Activated CD8-positive, alpha-beta memory T cell treated with anti-CD3 and anti-CD28 coated beads, Interleukin-2, amount 50 U/mL, for 48 hours (primary cell): ENCODE data around the gene ZNF689.
"Not testable (repeated sequence)": the region's sequence is repeated elsewhere in the genome, so short reads cannot be mapped to it uniquely, and the experiment has no call there.

Source experiments
- DNase-seq: peaks from one replicate; pipeline ENCODE4 v3.0.0-alpha.2; 2020

Gene ZNF689

DNA sequence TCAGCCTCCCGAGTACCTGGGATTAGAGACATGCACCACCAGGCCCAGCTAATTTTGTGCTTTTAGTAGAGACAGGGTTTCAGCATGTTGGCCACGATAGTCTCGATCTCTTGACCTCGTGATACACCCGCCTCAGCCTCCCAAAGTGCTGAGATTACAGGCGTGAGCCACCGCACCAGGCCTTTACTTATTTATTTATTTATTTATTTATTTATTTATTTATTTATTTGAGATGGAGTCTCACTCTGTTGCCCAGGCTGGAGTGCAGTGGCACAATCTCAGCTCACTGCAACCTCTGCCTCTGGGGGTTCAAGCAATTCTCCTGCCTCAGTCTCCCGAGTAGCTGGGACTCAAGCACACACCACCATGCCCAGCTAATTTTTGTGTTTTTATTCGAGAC is 19.3 kb downstream of the ZNF689 start:
- DNase-seq, result not testable (repeated sequence)

- not testable (repeated sequence) for DNase-seq
Observed at GRCh38 chr16:30589582-30589981, 20.6 kb downstream of the ZNF689 start.

GRCh38 chr16:30588651-30589050 is 21.5 kb downstream of the ZNF689 start:
- DNase-seq, result no peak

DNA sequence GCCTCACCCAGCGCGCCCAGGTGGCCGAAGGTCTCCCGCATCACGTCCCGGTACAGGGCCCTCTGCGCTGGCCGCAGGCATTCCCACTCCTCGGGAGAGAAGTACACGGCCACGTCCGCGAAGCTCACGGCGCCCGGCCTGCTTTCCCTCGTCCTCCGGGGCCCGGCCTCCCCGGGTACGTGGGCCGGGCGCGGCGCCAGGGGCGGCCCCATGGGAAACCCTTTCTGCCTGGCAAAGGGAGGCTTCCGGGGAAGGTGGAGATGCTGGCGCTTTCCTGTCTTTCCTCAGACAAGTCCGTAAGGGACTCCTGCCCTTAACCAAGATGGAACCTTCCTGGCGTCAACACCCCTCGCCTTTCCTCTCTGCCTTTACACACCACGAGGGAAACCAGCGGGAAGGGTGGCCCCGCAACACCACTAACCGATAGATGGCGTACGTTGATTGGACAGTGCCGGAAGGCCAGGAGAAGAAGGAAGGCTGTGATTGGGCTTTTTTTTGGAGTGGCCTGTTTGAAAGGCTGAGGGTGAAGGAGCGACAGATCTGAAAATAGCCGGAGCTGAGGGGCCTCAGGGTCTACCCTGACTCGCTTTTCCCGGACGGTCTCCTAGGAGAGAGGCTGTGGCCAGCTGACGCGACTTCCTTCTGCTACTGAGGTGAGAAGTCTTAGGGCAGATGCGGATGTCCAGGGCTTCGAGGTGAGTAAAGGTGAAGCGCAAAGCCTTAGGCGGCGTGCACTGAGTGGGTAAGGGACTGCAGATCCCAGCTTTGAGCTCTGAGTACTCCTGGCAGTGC is 24.6 kb downstream of the ZNF689 start, which contains the start of gene ZNF785:
Gene ZNF785, minus strand, starts transcription at position 298 of the 792 bp plus-strand sequence. Its CDS starts 86 bp downstream, at position 212.
- peak; percentile 91 for DNase-seq

DNA sequence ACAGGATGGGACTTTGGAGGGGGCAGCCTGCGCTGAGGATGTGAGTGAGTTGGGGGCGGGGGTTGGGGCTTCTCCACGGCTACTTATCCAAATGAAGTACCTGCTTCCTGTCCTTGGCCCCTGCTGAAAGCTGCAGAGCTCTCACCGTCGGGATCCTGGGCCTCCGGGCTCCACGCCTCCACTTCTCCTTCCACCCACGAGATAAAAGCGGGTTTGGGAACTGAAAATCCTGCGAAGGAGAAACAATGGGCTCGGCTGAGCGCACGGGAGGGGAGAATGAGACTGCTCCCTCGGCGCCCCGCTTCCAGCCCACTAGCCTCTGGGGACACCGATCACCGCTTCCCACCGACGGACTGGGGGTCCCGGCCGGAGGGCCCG is 25.2 kb downstream of the ZNF689 start:
- no peak for DNase-seq

- DNase-seq, result no peak
Observed at GRCh38 chr16:30582611-30583340, 27.4 kb downstream of the ZNF689 start.

DNA sequence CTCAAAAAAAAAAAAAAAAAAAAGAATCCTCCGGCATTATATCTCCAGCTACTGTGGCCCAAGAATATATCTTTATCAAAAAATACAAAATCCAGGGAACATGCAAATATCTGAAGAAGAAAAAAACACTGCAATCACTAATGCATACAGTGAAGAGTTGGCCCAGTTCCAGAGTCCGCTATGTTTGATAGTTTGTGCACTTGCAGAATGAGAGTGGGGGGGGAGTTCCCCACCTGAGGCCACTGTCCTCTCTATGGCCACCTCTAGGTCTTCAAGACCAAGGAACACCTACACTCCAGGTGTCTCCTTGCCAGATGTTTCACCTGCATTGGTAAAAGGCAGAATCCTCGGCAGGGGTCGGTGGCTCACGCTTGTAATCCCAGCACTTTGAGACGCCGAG is 28.7 kb downstream of the ZNF689 start:
- no peak for DNase-seq

DNA sequence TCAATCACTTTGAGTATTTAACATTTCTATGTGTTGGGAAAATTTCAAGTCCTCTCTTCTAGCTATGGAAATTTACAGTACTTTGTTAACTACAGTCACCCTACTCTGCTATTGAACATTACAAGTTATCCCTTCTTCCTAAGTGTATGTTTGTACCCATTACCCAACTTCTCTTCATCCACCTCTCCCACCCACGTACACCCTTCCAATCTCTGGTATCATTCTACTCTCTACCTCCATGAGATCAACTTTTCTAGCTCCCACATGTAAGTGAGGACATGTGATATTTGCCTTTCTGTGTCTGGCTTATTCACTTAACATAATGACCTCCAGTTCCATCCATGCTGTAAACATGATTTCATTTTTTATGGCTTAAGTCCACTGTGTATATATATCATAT is 35.5 kb downstream of the ZNF689 start:
- DNase-seq, result no peak

GRCh38 chr16:30571445-30572322 is 38.5 kb downstream of the ZNF689 start, which contains the start of gene ZNF688:
TSS of gene ZNF688 (minus strand) at chr16:30571714. CDS start at chr16:30571629, 85 bp downstream.
- peak; percentile 93 for DNase-seq

GRCh38 chr16:30570636-30571444 is 39.3 kb downstream of the ZNF689 start:
- no peak for DNase-seq

- no peak for DNase-seq
Observed at GRCh38 chr16:30569746-30570635, 40.2 kb downstream of the ZNF689 start.

GRCh38 chr16:30569281-30569680 is 40.9 kb downstream of the ZNF689 start:
- no peak for DNase-seq

- no peak for DNase-seq
Observed at GRCh38 chr16:30567991-30568638, 42.1 kb downstream of the ZNF689 start.

DNA sequence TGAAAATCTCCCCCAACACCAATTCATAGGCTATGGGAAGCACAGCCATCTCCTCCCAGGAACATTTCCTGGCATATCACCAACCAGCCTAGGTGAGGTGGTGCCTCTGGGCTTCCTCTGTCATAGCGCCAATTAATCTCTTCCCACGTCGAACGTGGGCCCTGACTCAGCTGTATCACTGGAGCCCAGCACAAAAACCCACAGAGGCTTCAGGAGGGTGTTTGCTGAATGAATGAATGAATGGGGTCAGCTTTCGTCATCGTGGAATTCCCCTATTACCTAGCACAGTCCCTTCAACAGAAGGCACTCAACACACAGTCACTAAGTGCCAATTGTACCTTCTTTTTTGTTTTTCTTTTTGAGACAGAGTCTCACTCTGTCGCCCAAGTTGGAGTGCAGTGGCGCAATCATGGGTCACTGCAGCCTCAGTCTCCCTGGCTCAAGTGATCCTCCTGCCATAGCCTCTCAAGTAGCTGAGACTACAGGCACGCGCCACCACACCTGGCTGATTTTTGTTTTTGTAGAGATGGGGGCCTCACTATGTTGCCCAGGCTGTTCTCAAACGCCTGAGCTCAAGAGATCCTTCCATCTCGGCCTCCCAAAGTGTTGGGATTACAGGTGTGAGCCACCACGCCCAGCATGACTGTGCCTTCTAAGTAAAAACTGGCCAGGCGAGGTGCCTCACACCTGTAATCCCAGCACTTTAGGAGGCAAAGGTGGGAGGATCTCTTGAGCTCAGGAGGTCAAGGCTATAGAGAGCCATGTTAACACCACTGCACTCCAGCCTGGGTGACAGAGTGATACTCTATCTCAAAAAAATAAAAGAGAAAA is 42.8 kb downstream of the ZNF689 start:
- DNase-seq, result peak; percentile 73

GRCh38 chr16:30566531-30566930 is 43.7 kb downstream of the ZNF689 start:
- no peak for DNase-seq

GRCh38 chr16:30565984-30566383 is 44.2 kb downstream of the ZNF689 start:
- DNase-seq, result no peak

- DNase-seq, result no peak
Observed at GRCh38 chr16:30565526-30565925, 44.7 kb downstream of the ZNF689 start.

DNA sequence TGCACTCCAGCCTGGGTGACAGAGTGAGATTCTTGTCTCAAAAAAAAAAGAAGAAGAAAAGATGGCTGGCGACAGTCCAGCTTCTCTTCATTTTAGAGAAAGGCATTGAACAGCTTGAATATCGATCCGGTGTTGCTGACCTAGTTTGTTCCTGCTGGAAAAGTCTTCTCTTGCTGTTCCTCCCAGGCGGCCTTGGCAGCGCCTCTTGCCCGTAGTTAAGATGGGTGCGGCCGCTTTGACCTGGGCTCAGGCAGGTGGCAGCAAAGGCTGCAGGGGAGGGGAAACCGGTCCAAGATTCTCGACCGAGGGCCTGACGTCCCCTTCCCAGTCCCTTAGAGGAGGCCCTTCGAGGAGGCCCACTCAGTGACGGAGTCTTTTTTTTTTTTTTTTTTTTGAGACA is 48.2 kb downstream of the ZNF689 start:
- no peak for DNase-seq

GRCh38 chr16:30561089-30561816 is 48.9 kb downstream of the ZNF689 start:
- peak; percentile 65 for DNase-seq
